ENCODE data around the gene ELP5.
A peak's percentile ranks its signal among the peaks of the same experiment; 100 is the strongest.

ELP5 gene

GRCh38 chr17:7308625-7309433 is 56.8 kb downstream of the ELP5 start:
- DNase-seq (ENCODE audit: low read depth, low spot score), result peak; percentile 75
